HepG2 (cell line): ENCODE results near the gene CHMP1B. TPM values are rescaled to one million over a fixed set of nuclear protein-coding genes. Genes with fewer than 3 reads are reported as not detected.

Experiments
- ARID2 ChIP-seq: sonication (generic); formaldehyde crosslinking; IDR thresholded peaks from 2 replicates; pipeline ENCODE4 v1.8.1; 2022; ENCODE audit warnings: mild to moderate bottlenecking, missing genetic modification reagents, borderline replicate concordance
- ARNTL ChIP-seq: sonication (generic); formaldehyde crosslinking; IDR thresholded peaks from 2 replicates; pipeline ENCODE4 v1.4.0; 2020; ENCODE audit warnings: mild to moderate bottlenecking, missing genetic modification reagents
- ATF3 ChIP-seq: sonication (generic); formaldehyde crosslinking; IDR thresholded peaks from 2 replicates; pipeline ENCODE4 v1.4.0; 2020; ENCODE audit warnings: missing genetic modification reagents
- JUND ChIP-seq: sonication (generic); formaldehyde crosslinking; IDR thresholded peaks from 2 replicates; pipeline ENCODE4 v1.8.0; 2022; ENCODE audit warnings: mild to moderate bottlenecking, missing genetic modification reagents
- MAZ ChIP-seq, 2 experiments: sonication (generic) in 1 of 2; formaldehyde crosslinking in 1 of 2; IDR thresholded peaks; 2 replicates each; pipeline versions ENCODE4 v1.5.0 to v1.6.1; 2012 to 2020; ENCODE audit warnings: low read depth in 2 of 2, mild to moderate bottlenecking in 2 of 2, borderline replicate concordance in 1 of 2, improper control_type of control experiment in 1 of 2, low read length in 1 of 2, missing genetic modification reagents in 1 of 2, moderate library complexity in 1 of 2
- NCOA1 ChIP-seq: sonication (generic); formaldehyde crosslinking; IDR thresholded peaks from 2 replicates; pipeline ENCODE4 v1.9.0; 2021; ENCODE audit warnings: missing genetic modification reagents
- NFKBIZ ChIP-seq: IDR thresholded peaks from 2 replicates; pipeline ENCODE4 v1.6.1; 2018; ENCODE audit warnings: missing genetic modification reagents, missing compliant biosample characterization
- NPAS2 ChIP-seq: sonication (generic); formaldehyde crosslinking; IDR thresholded peaks from 2 replicates; pipeline ENCODE4 v1.8.0; 2022; ENCODE audit warnings: mild to moderate bottlenecking, missing genetic modification reagents, borderline replicate concordance
- PHF5A ChIP-seq: IDR thresholded peaks from one replicate; pipeline ENCODE4 v1.6.1; 2018; ENCODE audit warnings: low read depth, missing genetic modification reagents; ENCODE audit not compliant: unreplicated experiment
- RBFOX2 ChIP-seq: fragments of 200-400 bp; formaldehyde crosslinking; IDR thresholded peaks from 2 replicates; pipeline ENCODE4 v1.6.1; 2017; ENCODE audit warnings: low read depth, mild to moderate bottlenecking, low read length
- TBL1XR1 ChIP-seq: fragments of 150-350 bp; IDR thresholded peaks from 2 replicates; pipeline ENCODE4 v1.6.1; 2014; ENCODE audit warnings: borderline replicate concordance, low read length; ENCODE audit not compliant: partially characterized antibody
- TCF12 ChIP-seq, 2 experiments: fragments of 450-650 bp in 1 of 2; sonication (generic) in 1 of 2; formaldehyde crosslinking in 1 of 2; IDR thresholded peaks; 2 replicates each; pipeline versions ENCODE4 v1.6.1 to v1.8.0; 2017 to 2022; ENCODE audit warnings: antibody characterized with exemption in 1 of 2, mild to moderate bottlenecking in 1 of 2, missing genetic modification reagents in 1 of 2, moderate library complexity in 1 of 2
- TEAD2 ChIP-seq: sonication (generic); formaldehyde crosslinking; IDR thresholded peaks from 2 replicates; pipeline ENCODE4 v1.9.0; 2021; ENCODE audit warnings: missing genetic modification reagents
- ZBED4 ChIP-seq: sonication (generic); formaldehyde crosslinking; IDR thresholded peaks from 2 replicates; pipeline ENCODE4 v1.4.0; 2020; ENCODE audit warnings: missing genetic modification reagents, borderline replicate concordance
- ZNF224 ChIP-seq: sonication (generic); formaldehyde crosslinking; IDR thresholded peaks from 2 replicates; pipeline ENCODE4 v1.5.0; 2020; ENCODE audit warnings: mild to moderate bottlenecking, missing genetic modification reagents
- ZNF839 ChIP-seq: sonication (generic); formaldehyde crosslinking; IDR thresholded peaks from 2 replicates; pipeline ENCODE4 v1.4.0; 2020; ENCODE audit warnings: missing genetic modification reagents, mild to moderate bottlenecking, borderline replicate concordance
- polyA plus RNA-seq, 8 experiments: library from polyadenylated mRNA; depleted of rRNA in 3 of 8; stranded (reverse) in 7 of 8; unstranded in 1 of 8; fragments of >200 nt; fragmentation: Illumina TruSeq in 4 of 8; extraction: Trizol in 4 of 8; gene quantifications; 2 replicates each; pipeline versions ENCODE4 v1.2.1 to v1.2.3, GENCODE V29; 2011 to 2016; ENCODE audit warnings: low read depth in 4 of 8, missing spikeins in 1 of 8, mixed read lengths in 1 of 8; ENCODE audit not compliant: insufficient read depth in 1 of 8
- total RNA-seq, 5 experiments: library from RNA; depleted of rRNA; stranded (reverse); fragments of >200 nt; fragmentation: Illumina TruSeq; extraction: Trizol; gene quantifications; 2 replicates each; pipeline ENCODE4 v1.2.3, GENCODE V29; 2016; ENCODE audit warnings: low read depth in 1 of 5
- TF ChIP-seq, protein P1 (sequence below): sonication (generic); formaldehyde crosslinking; conservative IDR thresholded peaks from 2 replicates; pipeline ENCODE4 v1.8.0; 2022; ENCODE audit warnings: mild to moderate bottlenecking, moderate library complexity, missing genetic modification reagents
- TF ChIP-seq, protein P2 (sequence below): sonication (generic); formaldehyde crosslinking; IDR thresholded peaks from 2 replicates; pipeline ENCODE4 v1.5.1; 2020; ENCODE audit warnings: missing genetic modification reagents, mild to moderate bottlenecking, borderline replicate concordance
- TF ChIP-seq, protein P3 (sequence below): sonication (generic); formaldehyde crosslinking; IDR thresholded peaks from 2 replicates; pipeline ENCODE4 v1.5.1; 2020; ENCODE audit warnings: missing genetic modification reagents, mild to moderate bottlenecking, borderline replicate concordance

Gene CHMP1B
- total and polyA plus RNA-seq, 2 of the 13 experiments (the other 11 are each of a cell fraction or from before 2014, with no cell fraction given), result 18.8 to 20.2 TPM

GRCh38 chr18:11851146-11851805 lies at the start of gene CHMP1B (continued):
- no peak for TF ChIP-seq ARID2 (CRISPR knock-in tag)
- no peak for TF ChIP-seq ZNF224 (CRISPR knock-in tag)
- TF ChIP-seq NPAS2 (CRISPR knock-in tag), result no peak
- TF ChIP-seq MAZ (IDR thresholded peaks at IDR 0.05; ENCODE audit: borderline replicate concordance, low read depth, low read length), result peak; percentile 61; the same call in 1 of the 2 replicates
- peak; percentile 79 for TF ChIP-seq MAZ (CRISPR knock-in tag; IDR thresholded peaks at IDR 0.05; ENCODE audit: low read depth)
- peak; percentile 92 for TF ChIP-seq RBFOX2
- 0 out of 2 replicates have a peak, but pooled peaks have one; percentile 35 for TF ChIP-seq JUND (CRISPR knock-in tag)
- TF ChIP-seq NCOA1 (CRISPR knock-in tag), result no peak
- TF ChIP-seq, protein P1, sequence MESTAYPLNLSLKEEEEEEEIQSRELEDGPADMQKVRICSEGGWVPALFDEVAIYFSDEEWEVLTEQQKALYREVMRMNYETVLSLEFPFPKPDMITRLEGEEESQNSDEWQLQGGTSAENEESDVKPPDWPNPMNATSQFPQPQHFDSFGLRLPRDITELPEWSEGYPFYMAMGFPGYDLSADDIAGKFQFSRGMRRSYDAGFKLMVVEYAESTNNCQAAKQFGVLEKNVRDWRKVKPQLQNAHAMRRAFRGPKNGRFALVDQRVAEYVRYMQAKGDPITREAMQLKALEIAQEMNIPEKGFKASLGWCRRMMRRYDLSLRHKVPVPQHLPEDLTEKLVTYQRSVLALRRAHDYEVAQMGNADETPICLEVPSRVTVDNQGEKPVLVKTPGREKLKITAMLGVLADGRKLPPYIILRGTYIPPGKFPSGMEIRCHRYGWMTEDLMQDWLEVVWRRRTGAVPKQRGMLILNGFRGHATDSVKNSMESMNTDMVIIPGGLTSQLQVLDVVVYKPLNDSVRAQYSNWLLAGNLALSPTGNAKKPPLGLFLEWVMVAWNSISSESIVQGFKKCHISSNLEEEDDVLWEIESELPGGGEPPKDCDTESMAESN (CRISPR knock-in tag), result peak; percentile 53; the same call in 1 of the 2 replicates
- TF ChIP-seq, protein P2, sequence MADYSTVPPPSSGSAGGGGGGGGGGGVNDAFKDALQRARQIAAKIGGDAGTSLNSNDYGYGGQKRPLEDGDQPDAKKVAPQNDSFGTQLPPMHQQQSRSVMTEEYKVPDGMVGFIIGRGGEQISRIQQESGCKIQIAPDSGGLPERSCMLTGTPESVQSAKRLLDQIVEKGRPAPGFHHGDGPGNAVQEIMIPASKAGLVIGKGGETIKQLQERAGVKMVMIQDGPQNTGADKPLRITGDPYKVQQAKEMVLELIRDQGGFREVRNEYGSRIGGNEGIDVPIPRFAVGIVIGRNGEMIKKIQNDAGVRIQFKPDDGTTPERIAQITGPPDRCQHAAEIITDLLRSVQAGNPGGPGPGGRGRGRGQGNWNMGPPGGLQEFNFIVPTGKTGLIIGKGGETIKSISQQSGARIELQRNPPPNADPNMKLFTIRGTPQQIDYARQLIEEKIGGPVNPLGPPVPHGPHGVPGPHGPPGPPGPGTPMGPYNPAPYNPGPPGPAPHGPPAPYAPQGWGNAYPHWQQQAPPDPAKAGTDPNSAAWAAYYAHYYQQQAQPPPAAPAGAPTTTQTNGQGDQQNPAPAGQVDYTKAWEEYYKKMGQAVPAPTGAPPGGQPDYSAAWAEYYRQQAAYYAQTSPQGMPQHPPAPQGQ (CRISPR knock-in tag), result no peak
- peak; percentile 63; the same call in 1 of the 2 replicates for TF ChIP-seq ARNTL (CRISPR knock-in tag)
- peak; percentile 21; the same call in 1 of the 2 replicates for TF ChIP-seq NFKBIZ (CRISPR knock-in tag)
- no peak for TF ChIP-seq TCF12 (IDR thresholded peaks at IDR 0.05)
- no peak for TF ChIP-seq TCF12 (CRISPR knock-in tag; IDR thresholded peaks at IDR 0.05)
- TF ChIP-seq ZNF839, result no peak
- TF ChIP-seq TEAD2 (CRISPR knock-in tag), result peak; percentile 23; the same call in 1 of the 2 replicates
- TF ChIP-seq TBL1XR1, result peak; percentile 62
- TF ChIP-seq ATF3 (CRISPR knock-in tag), result peak; percentile 46; the same call in 1 of the 2 replicates
- TF ChIP-seq, protein P3, sequence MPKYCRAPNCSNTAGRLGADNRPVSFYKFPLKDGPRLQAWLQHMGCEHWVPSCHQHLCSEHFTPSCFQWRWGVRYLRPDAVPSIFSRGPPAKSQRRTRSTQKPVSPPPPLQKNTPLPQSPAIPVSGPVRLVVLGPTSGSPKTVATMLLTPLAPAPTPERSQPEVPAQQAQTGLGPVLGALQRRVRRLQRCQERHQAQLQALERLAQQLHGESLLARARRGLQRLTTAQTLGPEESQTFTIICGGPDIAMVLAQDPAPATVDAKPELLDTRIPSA (CRISPR knock-in tag), result peak; percentile 61; the same call in 1 of the 2 replicates
- peak; percentile 67 for TF ChIP-seq PHF5A (CRISPR knock-in tag)
- peak; percentile 22; the same call in 1 of the 2 replicates for TF ChIP-seq ZBED4 (CRISPR knock-in tag)
